Ramos (cell line): ENCODE data around the gene GNG12.

Experiments
- in situ Hi-C: fragments of 300-500 bp; cut with MboI; formaldehyde crosslinking; loops from one replicate; pipeline ENCODE4 v1.14.3; 2022; ENCODE audit warnings: low sequenced_read_pairs; ENCODE audit not compliant: unreplicated experiment

The GNG12 gene

DNA sequence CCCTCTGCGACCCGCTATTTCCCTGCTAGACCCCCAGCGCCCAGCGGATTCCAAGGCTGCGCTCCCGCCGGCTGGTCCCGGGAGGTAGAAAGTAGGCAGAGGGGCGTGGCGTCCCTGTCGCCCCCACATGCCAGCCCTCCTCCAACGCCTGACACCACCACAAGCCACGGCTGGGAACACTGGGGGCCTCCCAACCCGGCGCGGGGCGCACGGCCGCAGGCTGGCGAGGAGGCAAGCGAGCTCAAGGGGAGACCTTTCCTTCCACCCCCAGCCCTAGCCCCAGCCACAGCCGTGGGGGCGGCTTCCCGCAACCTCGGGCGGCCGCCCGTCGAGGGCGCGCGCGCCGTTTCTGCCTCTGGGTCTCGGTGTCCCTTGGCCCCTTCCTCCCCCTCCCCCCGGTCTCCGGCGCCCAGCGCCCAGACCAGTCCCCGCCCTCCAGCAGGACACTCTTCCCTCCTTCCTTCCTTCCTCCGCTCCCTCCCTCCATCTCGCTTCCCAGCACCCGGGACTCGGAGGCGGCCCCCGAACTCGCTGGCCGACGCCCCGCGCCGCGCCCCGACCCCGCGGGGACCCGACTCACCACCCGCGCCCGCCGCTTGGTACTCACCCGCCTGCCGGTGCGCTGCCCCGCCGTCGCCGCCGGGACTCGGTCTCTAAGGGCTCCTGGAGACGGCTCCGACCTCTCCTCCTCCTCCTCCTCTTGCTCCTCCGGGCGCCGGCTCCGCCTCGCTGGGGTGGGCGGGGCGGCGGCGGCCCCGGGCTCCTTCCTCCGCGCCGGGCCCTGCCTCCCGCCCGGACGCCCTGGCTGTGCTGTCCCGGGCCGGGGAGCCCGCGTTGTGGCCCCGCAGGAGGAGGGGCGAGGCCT lies at the start of gene GNG12:
GNG12 (minus strand) TSS at position 731 of the 865 bp plus-strand sequence. CDS start 125,781 bp downstream, outside the sequence.
- in situ Hi-C loops, result no loop called here

DNA sequence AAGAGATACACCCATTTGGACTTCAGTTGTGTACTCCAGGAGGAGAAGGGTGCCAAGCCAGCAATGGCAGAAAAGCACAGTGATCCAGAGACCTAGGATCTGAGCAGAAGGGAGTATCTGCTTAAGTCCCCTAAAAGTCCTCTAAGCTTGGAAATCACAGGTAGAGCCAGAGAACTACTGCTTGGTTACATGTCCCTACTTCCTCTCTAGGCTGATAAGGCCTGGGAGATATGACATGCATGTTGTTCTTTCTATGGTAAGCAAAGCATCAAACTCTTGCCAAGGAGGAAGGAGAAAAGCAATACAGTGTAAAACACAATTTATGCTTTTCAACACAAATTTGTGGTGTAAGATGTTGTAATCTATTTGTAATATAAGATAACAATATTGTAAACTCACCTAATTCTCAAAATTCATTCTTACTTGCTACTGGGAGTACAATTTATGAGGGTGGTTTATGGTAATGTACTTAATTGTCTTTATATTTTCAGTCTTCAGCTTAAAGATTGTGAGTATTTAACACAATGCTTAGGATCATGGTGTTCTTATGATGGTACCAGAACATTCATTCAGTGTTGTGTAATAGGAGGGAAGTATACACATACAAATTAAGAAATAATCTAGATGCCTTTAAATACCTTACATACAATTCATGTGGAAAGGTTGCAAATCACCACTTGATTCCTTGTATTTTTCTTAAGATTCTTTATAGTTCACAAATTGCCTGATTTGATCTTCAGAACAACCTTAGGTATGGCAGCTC lies 49.1 kb upstream of the GNG12 start:
- in situ Hi-C loops, result no loop called here

DNA sequence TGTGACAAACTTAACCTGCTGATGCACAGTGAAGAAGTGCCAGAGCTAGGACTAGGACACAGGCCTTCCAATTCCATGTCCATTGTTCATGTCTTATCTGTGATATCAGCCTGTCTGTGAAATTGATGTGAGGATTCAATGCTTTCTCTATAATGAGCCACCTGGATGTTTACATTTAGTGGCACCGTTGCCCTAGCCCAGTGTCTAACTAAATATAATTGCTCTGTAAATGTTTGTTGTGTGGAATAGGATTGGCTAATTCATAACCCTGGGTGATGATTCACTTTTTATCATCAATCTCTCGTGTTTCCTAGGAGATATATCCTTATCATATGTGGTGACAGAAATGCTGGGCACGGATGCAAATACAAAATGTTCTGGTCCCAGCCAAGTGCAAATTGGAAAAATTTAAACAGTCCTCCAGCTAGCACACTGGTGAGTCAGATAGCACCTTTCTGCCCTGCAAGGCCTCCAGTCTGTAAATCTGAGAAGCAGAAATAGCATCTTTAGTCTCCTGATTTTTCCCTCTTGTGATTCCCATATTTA lies 46.9 kb upstream of the GNG12 start:
- in situ Hi-C loops, result no loop called here

DNA sequence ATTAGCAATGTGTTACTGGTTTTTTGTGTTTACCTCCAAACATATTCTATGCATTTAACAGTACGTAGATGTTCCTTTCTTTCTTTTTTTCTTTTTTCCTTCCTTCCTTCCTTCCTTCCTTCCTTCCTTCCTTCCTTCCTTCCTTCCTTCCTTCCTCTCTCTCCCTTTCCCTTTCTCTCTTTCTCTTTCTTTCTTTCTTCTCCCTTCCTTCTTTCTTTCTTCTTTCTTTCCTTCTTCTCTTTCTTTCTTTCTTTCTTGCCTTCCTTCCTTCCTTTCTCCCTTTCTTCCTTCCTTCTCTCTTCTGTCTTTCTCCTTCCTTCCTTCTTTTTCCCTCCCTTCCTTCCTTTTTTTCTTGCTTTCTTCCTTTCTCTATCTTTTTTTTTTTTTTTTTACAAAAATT lies 46.2 kb upstream of the GNG12 start:
- in situ Hi-C loops, result no loop called here

DNA sequence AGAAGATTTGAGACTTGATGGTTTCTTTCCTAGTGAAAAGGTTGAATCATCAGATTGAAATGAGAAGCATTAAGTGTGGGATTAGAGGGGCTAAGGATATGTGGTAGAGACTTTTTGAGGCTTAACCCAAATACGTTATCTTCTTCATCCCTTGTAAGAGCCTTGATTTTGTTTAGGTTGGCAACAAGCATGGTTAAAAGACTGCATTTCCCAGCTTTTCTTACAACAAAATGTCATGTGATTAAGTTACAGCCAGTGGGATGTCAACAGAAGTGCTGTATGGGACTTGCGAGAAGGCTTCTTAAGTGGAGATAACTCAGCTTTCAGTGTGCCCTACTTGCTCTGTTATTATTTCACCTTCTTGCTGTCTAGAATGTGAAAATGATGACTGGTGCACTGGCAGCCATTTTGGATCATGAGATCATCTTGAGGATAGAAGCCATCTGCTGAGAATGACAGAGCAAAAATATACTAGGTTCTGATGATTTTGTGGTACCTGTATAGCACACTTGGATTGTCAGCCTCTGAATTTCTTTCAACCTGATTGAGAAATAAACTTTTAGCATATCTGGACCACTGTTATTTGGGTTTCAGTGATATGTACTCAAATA lies 41.3 kb upstream of the GNG12 start:
- in situ Hi-C loops, result loop anchor here (25.0 kb wide), 1 partner anchor 463 kb away; no protein-coding TSS in a partner anchor

DNA sequence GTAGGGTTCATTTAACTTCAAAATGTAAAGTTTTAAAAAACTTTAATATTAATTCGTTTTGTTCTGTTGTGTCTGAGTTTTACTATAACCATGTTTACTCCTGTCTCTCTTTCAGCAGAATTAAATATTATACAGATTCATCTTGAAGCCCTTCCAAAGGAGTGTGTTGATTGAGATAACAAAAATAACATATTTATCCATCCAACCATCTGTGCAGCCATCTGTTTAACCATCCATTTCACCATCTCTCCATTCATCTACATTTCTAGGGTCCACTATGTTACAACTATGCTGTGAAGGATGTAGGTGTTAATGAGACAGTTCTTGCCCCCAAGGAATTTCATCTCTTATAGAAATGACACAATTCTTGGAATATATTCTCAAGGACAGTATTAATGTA lies 36.0 kb upstream of the GNG12 start:
- in situ Hi-C loops, result loop anchor here (25.0 kb wide), 1 partner anchor 468 kb away; no protein-coding TSS in a partner anchor

DNA sequence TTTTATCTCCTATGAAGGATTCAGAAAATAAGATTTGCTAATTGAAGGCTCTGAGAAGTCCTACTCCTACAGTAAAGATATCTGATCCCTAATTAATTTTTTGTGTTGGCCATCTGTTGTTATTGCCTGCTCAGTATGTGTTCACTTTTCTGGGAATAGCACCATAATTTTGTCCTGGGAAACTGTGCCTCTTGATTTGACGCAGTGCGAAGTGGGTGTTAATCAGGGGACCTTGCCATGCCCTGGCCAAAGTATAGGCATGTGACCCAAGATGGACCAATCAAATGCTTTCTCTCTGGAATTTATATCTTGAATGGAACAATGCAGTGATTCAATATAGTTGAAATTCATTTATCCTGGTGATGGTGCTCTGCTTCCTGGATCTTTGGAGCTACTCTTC lies 30.4 kb upstream of the GNG12 start:
- in situ Hi-C loops, result loop anchor here (25.0 kb wide), 1 partner anchor 474 kb away; no protein-coding TSS in a partner anchor

DNA sequence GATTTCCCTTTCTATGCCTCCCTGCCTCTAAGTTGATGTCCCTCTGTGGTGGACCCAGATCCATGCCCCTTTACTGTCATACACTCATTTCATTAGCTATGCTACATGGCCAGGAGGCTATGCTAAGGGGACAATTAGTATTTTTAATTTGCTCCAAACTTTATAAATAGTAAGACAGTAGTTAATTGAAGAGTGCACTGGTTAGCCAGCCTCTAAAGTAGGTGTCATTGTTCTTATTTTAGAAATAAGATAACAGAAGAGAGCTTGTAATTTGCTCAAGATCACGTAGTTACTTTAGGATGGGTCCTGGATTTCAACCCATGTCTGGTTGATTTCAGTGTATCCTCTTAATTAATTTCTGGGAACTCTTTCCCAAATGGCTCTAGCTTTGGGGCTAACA lies 29.4 kb upstream of the GNG12 start:
- in situ Hi-C loops, result loop anchor here (25.0 kb wide), 1 partner anchor 475 kb away; no protein-coding TSS in a partner anchor

DNA sequence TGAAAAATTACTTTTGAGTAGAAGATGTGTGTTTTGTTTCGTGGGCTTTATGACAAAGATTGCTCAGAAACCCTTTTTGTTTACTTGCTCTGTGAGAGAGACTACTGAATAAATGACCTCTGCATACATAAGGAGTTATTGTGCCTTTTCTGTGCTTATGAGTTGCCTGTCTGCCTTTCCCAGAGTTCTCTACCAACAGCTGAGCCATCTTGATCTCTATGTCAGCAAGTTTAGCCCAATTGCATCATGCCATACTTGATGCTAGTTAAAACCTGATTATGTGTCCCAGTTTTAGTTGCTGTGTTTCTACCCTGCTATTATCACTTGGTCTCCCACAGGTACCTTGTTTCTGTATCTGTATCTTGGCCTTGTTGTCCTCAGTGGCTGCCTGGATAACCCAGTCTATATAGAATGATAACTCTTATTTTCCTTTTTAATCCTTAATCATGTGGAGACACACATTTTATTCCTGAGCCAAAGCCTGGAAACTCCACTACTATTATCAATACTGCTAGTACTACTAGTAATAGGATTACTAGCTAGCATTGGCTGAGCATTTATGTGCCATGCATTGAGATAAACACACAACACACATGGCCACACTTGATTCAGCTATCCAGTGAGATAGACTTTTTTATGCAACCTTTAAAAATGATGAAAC lies 28.7 kb upstream of the GNG12 start:
- in situ Hi-C loops, result loop anchor here (25.0 kb wide), 1 partner anchor 475 kb away; no protein-coding TSS in a partner anchor

DNA sequence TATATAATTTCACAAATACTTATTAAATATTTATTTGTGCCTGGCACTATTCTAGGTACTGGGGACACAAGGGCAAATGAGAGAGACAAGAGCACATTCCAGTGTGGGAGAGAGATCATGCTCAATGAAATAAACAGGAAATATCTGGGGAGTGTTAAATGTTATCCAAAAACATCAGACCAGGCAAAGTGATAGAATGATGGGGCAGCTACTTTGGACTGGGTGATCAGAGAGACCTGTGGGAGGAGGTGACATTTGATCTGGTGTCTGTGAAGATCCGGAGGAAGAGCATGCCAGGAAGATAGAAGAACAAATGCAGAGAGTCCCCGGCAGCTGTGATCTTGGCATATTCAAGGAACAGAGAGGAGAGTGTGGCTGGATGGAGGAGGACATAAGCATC lies 27.5 kb upstream of the GNG12 start:
- in situ Hi-C loops, result loop anchor here (25.0 kb wide), 1 partner anchor 477 kb away; no protein-coding TSS in a partner anchor

DNA sequence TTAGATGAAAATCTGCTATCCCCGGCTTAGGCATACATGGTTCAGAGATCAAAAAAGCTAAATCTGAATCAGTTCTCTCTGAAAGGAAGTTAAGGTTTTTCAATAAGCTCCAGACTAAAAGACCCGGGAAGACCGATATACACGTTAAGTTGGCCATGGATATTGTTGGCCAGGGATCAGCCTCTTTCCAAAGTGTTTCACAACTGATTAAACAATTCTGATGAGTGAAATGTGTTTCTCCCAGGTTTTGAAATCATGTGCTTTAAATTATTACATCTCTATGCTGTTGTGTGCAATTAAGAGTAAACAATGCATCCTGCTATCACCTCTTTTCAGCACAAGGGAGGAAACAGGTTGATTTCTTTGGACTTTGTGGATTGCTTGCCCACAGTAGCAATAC lies 23.7 kb upstream of the GNG12 start:
- in situ Hi-C loops, result loop anchor here (25.0 kb wide), 1 partner anchor 480 kb away; no protein-coding TSS in a partner anchor

DNA sequence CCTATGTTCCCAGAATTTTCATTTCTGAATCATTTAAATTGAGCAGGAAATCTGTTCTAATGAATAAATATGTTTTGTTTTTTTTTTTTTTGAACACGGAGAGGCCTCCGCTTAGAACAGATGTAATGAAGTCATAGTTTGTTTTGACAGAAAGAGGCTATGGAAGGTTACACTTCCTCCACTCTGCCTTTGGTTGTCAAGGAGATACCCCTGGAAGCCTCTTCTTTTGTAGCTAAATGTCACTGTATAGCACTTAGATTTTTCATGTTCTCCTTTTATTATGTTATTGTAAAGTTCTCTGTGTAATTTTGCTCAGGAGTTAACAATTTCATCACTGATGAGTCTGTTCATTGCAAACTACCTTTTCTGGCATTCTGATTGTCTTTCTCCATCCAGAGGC lies 22.7 kb upstream of the GNG12 start:
- in situ Hi-C loops, result loop anchor here (25.0 kb wide), 1 partner anchor 481 kb away; no protein-coding TSS in a partner anchor

DNA sequence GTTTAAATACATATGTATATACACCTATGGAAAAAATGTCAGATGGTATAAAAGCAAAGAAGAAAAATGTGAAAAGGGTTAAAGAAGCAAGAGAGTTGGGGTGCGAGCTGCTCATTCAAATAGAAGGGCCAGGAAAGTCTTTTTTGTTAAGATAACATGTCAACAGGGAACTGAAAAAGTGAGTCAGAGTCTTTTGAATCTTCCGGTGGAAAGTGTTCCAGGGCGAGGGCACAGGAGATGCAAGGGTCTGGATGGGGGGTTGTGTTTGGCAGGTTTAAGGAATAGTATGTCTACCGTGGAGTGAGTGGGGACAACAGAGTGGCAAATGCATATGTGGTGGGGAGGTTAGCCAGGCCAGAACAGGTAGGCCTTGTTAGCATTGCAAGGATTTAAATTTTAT lies 22.2 kb upstream of the GNG12 start:
- in situ Hi-C loops, result loop anchor here (25.0 kb wide), 1 partner anchor 482 kb away; no protein-coding TSS in a partner anchor

DNA sequence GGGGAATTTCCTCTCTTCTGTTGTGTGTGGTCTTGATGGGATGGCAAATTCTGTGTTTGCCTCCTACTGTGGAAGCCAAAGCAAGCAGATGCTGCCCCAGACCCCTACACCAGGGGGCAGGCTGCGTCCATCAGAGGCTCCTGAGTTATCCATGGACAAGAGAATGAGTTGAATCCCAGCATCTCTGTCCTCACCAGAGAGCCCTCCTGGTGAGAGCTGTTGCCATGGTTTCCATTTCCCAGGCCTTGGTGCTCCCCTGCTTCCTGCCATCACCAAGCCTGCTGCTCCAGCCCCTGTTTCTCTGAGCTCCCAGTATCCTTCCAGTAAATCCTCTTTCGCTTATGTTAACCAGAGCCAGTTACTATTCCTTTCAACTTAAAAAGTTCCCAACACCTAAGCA lies 20.4 kb upstream of the GNG12 start:
- in situ Hi-C loops, result loop anchor here (25.0 kb wide), 1 partner anchor 484 kb away; no protein-coding TSS in a partner anchor

DNA sequence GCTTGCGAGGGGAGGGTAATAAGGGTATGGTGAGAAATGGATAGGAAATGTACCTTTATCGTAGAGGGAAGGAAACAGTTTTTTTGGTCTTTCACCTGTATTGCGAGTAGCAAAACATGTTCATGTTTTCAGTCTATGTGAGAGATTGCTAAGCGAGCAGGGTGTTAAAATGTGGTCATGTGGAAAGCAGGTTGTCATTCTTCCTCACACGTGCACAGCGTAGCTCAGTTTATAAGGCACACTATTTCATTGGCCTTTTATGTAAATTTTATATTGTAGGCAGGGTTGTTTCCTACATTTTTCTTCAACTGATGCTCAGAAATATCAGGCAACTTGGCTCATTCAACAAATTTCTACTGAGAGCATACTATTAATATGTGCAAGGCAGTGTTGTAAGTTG lies 18.5 kb upstream of the GNG12 start:
- in situ Hi-C loops, result loop anchor here (25.0 kb wide), 1 partner anchor 486 kb away; no protein-coding TSS in a partner anchor

DNA sequence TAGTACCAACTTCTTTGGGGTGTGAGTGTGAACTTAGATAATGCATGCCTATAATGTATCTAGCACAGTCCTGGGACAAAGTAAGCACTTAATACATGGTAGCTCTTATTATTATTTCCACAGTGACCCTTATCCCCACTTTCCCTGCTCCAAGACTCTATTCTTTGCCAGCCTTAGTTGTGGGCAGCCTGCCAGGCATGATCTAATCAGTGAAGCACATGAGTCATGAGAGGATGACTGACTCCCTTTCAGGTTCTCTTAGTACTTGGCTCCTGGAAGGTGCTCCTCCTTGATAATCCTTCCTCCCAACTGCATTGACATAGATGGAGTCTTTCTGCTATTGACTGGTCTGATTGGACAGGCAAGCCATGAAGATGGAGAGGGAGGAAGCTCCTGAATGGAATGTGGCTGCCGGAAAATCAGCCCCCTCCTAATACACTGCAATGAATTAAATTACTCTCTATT lies 17.4 kb upstream of the GNG12 start:
- in situ Hi-C loops, result loop anchor here (25.0 kb wide), 1 partner anchor 487 kb away; no protein-coding TSS in a partner anchor

DNA sequence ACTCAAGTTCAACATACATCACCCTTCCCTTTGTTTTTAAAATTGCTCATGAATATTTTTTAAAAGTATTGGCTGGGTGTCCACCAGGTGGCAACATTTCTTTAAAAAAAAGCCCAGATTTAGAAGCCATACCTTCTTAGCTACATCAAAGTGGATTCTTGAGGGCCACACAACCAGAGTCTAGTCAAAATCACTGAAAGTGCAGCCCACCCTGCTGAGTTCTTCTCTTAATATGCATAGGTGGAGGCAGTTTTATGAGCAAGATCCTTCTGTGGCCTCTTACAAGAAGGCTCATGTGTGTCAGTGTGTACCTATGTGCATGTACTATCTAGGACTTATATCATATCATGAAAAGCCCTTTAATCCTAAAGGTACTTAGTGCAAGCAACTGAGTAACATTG lies 16.9 kb upstream of the GNG12 start:
- in situ Hi-C loops, result loop anchor here (25.0 kb wide), 1 partner anchor 487 kb away; no protein-coding TSS in a partner anchor

DNA sequence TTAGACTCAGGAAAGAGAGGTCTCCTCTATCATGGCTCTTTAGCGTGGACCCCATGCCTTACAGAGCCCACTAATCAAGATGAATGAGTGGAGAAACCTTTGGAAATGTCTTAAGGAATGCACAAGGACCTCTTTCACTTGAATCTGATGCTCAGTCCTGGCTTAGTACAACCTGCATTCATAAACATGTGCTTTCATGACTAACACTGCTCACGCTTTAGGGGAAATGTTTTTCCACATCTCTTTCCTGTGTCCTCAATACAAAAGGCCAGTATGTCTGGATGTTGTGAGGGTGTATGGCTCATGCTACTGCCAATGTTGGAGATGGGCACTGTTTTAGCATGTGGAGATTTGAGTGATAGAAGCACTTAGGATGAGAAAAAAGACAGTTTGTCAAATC lies 14.2 kb upstream of the GNG12 start:
- in situ Hi-C loops, result no loop called here

DNA sequence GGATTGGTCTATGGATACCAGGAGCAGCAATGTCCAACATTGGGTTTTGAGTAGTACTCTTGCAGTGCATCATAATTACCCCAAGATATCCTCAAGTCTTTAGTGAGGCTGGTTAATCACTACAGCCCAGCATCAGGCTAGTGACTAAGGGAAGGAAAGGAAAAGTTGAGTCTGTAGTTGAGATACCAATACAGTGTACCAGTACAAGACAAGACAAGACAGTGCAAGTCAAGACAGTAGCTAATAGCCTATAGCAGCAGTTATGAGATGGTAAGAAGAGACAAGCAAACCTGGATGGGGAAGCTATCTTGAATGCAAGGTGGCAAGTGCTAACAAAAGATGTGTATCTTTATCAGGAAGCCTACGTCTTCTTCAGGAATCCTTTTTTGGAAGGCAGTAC lies 13.3 kb upstream of the GNG12 start:
- in situ Hi-C loops, result no loop called here
